Heart left ventricle (tissue), 13 donors: ENCODE results near the gene TMEM37.

Experiments used
- CTCF ChIP-seq, 12 donors: fragments of 200-600 bp; sonication (generic) in 4 of 12; IDR thresholded peaks; one replicate each; pipeline versions ENCODE4 v1.5.0 to v1.8.0; 2018 to 2022; ENCODE audit warnings: antibody characterized with exemption in 12 of 12, mild to moderate bottlenecking in 5 of 12
- POLR2A ChIP-seq, 2 donors: fragments of 450-650 bp; IDR thresholded peaks; one replicate each; pipeline ENCODE4 v1.6.1; 2017; ENCODE audit warnings: antibody characterized with exemption in 2 of 2, mild to moderate bottlenecking in 2 of 2, moderate library complexity in 2 of 2
- donor health status: ischemic (EF 13 %, LVEDD 7.1; RV severe dilation, severe dysfunction).
- donor health status: DM: no; HTN: yes; CAD: no.
- donor health status: DM: no; HTN: no; CAD: no.
- donor health status: ischemic (EF 25% LVEDD 6.9; RV normal size, moderate dysfunction).
- donor health status: ischemic (EF 25% LVEDD 5.7; RV mildly dilated, moderate dysfunction).
- donor health status: ischemic (EF 35%, LVEDD 5.7; RV mildly dilated, moderate dysfunction).
- donor health status: nonischemic (EF 11% LVEDD 7.7; RV severe dilation, severe dysfunction).
- donor health status: DM: yes; HTN: yes; CAD: no.
- donor health status: PGD.
- donor health status: ischemic (EF 29% LVEDD 5.4; RV normal size, mild dysfunction).
- donor health status: nonischemic (EF 23%, LVEDD 6.1; RV moderate dilation, normal function).

GRCh38 chr2:119483395-119483753 is 51.7 kb downstream of the TMEM37 start:
- TF ChIP-seq CTCF (IDR thresholded peaks at IDR 0.05): no peak
- TF ChIP-seq POLR2A (IDR thresholded peaks at IDR 0.05): no peak
